GM12878 (cell line): Measurements from ENCODE around the gene TNFRSF9.

Source experiments
- EZH2 ChIP-seq: IDR thresholded peaks from 2 replicates; pipeline ENCODE4 v1.6.1; 2012; ENCODE audit warnings: low read depth, mild to moderate bottlenecking, control low read depth, inconsistent platforms, low read length, borderline replicate concordance; ENCODE audit not compliant: control insufficient read depth
- GABPA ChIP-seq: IDR thresholded peaks from 2 replicates; pipeline ENCODE4 v1.6.1; 2014; ENCODE audit warnings: antibody characterized with exemption, low read depth, mild to moderate bottlenecking, inconsistent platforms
- MXI1 ChIP-seq: fragments of 150-350 bp; IDR thresholded peaks from 2 replicates; pipeline ENCODE4 v1.6.1; 2011; ENCODE audit warnings: low read depth, mild to moderate bottlenecking, inconsistent platforms, low read length, improper control_type of control experiment
- NFYB ChIP-seq: IDR thresholded peaks from 2 replicates; pipeline ENCODE4 v1.6.1; 2011; ENCODE audit warnings: low read depth, mild to moderate bottlenecking, low read length, improper control_type of control experiment, moderate library complexity; ENCODE audit not compliant: insufficient read depth
- POLR2A ChIP-seq: IDR thresholded peaks from 2 replicates; pipeline ENCODE4 v1.6.1; 2011; ENCODE audit warnings: low read depth, mild to moderate bottlenecking, low read length
- POLR2AphosphoS2 ChIP-seq: IDR thresholded peaks from 2 replicates; pipeline ENCODE4 v1.6.1; 2011; ENCODE audit warnings: low read depth, mild to moderate bottlenecking, low read length, improper control_type of control experiment, moderate library complexity
- SUPT20H ChIP-seq: IDR thresholded peaks from 2 replicates; pipeline ENCODE4 v1.6.1; 2011; ENCODE audit warnings: low read depth, mild to moderate bottlenecking, low read length, moderate library complexity, borderline replicate concordance; ENCODE audit not compliant: control insufficient read depth
- SUZ12 ChIP-seq: fragments of 200-600 bp; sonication (generic); IDR thresholded peaks from one replicate; pipeline ENCODE4 v1.6.1; 2018; ENCODE audit warnings: antibody characterized with exemption, mild to moderate bottlenecking; ENCODE audit not compliant: unreplicated experiment
- TF ChIP-seq, protein P1 (sequence below): IDR thresholded peaks from 2 replicates; pipeline ENCODE4 v1.6.1; 2011; ENCODE audit warnings: borderline replicate concordance, low read depth, mild to moderate bottlenecking, moderate library complexity, low read length; ENCODE audit not compliant: insufficient read depth, poor library complexity, severe bottlenecking
- TF ChIP-seq, protein P2 (sequence below): fragments of 450-650 bp; IDR thresholded peaks from 2 replicates; pipeline ENCODE4 v1.6.1; 2017; ENCODE audit warnings: mild to moderate bottlenecking, moderate library complexity
- TF ChIP-seq, protein P3 (sequence below), 3 experiments: IDR thresholded peaks in 2 of 3; conservative IDR thresholded peaks in 1 of 3; 2 replicates each; pipeline ENCODE4 v1.5.1; 2011; ENCODE audit warnings: low read depth in 3 of 3, low read length in 3 of 3, mild to moderate bottlenecking in 3 of 3, control low read depth in 2 of 3, moderate library complexity in 2 of 3, inconsistent platforms in 1 of 3, mixed read lengths in 1 of 3; ENCODE audit not compliant: control insufficient read depth in 2 of 3, insufficient read depth in 1 of 3; ENCODE audit errors: extremely low read depth in 1 of 3
- TF ChIP-seq, protein P4 (sequence below): IDR thresholded peaks from 2 replicates; pipeline ENCODE4 v1.6.1; 2012; ENCODE audit warnings: mild to moderate bottlenecking, low read depth, low read length

DNA sequence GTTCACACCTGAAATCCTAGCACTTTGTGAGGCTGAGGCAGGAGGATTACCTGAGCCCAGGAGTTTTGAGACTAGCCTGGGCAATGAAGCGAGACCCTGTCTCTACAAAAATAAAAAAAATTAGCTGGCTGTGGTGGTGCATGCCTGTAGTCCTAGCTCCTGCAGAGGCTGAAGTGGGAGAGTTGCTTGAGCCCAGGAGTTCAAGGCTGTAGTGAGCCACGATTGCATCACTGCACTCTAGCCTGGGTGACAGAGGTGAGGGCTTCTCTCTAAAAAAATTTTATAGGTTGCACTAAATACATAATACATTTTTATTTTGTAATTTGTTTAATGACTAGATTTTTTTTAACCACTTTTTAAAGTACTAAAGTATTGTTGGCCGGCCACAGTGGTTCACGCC is 27.0 kb upstream of the TNFRSF9 start:
- TF ChIP-seq SUZ12 (no peak), NFYB (no peak), POLR2A (no peak), EZH2 (no peak), SUPT20H (no peak), POLR2AphosphoS2 (no peak), GABPA (no peak), MXI1 (no peak)
- TF ChIP-seq, protein P1, sequence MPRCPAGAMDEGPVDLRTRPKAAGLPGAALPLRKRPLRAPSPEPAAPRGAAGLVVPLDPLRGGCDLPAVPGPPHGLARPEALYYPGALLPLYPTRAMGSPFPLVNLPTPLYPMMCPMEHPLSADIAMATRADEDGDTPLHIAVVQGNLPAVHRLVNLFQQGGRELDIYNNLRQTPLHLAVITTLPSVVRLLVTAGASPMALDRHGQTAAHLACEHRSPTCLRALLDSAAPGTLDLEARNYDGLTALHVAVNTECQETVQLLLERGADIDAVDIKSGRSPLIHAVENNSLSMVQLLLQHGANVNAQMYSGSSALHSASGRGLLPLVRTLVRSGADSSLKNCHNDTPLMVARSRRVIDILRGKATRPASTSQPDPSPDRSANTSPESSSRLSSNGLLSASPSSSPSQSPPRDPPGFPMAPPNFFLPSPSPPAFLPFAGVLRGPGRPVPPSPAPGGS = no peak
- TF ChIP-seq, protein P2, sequence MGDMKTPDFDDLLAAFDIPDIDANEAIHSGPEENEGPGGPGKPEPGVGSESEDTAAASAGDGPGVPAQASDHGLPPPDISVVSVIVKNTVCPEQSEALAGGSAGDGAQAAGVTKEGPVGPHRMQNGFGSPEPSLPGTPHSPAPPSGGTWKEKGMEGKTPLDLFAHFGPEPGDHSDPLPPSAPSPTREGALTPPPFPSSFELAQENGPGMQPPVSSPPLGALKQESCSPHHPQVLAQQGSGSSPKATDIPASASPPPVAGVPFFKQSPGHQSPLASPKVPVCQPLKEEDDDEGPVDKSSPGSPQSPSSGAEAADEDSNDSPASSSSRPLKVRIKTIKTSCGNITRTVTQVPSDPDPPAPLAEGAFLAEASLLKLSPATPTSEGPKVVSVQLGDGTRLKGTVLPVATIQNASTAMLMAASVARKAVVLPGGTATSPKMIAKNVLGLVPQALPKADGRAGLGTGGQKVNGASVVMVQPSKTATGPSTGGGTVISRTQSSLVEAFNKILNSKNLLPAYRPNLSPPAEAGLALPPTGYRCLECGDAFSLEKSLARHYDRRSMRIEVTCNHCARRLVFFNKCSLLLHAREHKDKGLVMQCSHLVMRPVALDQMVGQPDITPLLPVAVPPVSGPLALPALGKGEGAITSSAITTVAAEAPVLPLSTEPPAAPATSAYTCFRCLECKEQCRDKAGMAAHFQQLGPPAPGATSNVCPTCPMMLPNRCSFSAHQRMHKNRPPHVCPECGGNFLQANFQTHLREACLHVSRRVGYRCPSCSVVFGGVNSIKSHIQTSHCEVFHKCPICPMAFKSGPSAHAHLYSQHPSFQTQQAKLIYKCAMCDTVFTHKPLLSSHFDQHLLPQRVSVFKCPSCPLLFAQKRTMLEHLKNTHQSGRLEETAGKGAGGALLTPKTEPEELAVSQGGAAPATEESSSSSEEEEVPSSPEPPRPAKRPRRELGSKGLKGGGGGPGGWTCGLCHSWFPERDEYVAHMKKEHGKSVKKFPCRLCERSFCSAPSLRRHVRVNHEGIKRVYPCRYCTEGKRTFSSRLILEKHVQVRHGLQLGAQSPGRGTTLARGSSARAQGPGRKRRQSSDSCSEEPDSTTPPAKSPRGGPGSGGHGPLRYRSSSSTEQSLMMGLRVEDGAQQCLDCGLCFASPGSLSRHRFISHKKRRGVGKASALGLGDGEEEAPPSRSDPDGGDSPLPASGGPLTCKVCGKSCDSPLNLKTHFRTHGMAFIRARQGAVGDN = no peak
- TF ChIP-seq, protein P3, sequence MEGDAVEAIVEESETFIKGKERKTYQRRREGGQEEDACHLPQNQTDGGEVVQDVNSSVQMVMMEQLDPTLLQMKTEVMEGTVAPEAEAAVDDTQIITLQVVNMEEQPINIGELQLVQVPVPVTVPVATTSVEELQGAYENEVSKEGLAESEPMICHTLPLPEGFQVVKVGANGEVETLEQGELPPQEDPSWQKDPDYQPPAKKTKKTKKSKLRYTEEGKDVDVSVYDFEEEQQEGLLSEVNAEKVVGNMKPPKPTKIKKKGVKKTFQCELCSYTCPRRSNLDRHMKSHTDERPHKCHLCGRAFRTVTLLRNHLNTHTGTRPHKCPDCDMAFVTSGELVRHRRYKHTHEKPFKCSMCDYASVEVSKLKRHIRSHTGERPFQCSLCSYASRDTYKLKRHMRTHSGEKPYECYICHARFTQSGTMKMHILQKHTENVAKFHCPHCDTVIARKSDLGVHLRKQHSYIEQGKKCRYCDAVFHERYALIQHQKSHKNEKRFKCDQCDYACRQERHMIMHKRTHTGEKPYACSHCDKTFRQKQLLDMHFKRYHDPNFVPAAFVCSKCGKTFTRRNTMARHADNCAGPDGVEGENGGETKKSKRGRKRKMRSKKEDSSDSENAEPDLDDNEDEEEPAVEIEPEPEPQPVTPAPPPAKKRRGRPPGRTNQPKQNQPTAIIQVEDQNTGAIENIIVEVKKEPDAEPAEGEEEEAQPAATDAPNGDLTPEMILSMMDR (IDR thresholded peaks at IDR 0.05 in 2 of 3, conservative IDR thresholded peaks at IDR 0.05 in 1 of 3; ENCODE audit: control insufficient read depth in 2 of 3, extremely low read depth in 1 of 3, insufficient read depth in 1 of 3, low read depth in 3 of 3, low read length in 3 of 3) = no peak
- TF ChIP-seq, protein P4, sequence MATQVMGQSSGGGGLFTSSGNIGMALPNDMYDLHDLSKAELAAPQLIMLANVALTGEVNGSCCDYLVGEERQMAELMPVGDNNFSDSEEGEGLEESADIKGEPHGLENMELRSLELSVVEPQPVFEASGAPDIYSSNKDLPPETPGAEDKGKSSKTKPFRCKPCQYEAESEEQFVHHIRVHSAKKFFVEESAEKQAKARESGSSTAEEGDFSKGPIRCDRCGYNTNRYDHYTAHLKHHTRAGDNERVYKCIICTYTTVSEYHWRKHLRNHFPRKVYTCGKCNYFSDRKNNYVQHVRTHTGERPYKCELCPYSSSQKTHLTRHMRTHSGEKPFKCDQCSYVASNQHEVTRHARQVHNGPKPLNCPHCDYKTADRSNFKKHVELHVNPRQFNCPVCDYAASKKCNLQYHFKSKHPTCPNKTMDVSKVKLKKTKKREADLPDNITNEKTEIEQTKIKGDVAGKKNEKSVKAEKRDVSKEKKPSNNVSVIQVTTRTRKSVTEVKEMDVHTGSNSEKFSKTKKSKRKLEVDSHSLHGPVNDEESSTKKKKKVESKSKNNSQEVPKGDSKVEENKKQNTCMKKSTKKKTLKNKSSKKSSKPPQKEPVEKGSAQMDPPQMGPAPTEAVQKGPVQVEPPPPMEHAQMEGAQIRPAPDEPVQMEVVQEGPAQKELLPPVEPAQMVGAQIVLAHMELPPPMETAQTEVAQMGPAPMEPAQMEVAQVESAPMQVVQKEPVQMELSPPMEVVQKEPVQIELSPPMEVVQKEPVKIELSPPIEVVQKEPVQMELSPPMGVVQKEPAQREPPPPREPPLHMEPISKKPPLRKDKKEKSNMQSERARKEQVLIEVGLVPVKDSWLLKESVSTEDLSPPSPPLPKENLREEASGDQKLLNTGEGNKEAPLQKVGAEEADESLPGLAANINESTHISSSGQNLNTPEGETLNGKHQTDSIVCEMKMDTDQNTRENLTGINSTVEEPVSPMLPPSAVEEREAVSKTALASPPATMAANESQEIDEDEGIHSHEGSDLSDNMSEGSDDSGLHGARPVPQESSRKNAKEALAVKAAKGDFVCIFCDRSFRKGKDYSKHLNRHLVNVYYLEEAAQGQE = no peak
